CD4-positive, alpha-beta T cell (primary cell): ENCODE data around the gene NFKBIA. TPM values are rescaled to one million over a fixed set of nuclear protein-coding genes. Genes with fewer than 3 reads are reported as not detected.
"Not testable (repeated sequence)": the region's sequence is repeated elsewhere in the genome, so short reads cannot be mapped to it uniquely, and the experiment has no call there.

ENCODE experiments used
- ATAC-seq: fragments of 200-7000 bp; cut with Tn5 transposase; one replicate; pipeline ENCODE4 v1.10.0; 2022; ENCODE audit warnings: mild to moderate bottlenecking; ENCODE audit not compliant: poor library complexity
- CTCF ChIA-PET: fragments of 350-600 bp; sonication (Branson Sonifier 250); formaldehyde crosslinking; loops from one replicate; lab custom pipeline; 2021; ENCODE audit warnings: antibody characterized with exemption, inconsistent platforms; lab: Charles Lee
- POLR2A ChIA-PET: fragments of 350-600 bp; sonication (Branson Sonifier 250); formaldehyde crosslinking; loops from one replicate; lab custom pipeline; 2021; ENCODE audit warnings: antibody characterized with exemption, inconsistent platforms; lab: Charles Lee
- DNase-seq, 14 experiments: peaks; one replicate each; pipeline ENCODE4 v3.0.0-alpha.2; 2013 to 2020; ENCODE audit warnings: mixed read lengths in 2 of 14
- H3K27ac ChIP-seq, 2 donors: one replicate each; pipeline versions ENCODE4 v1.5.1 to v1.7.0; 2013; ENCODE audit warnings: low read length in 2 of 2, low read depth in 1 of 2, mild to moderate bottlenecking in 1 of 2
- H3K27me3 ChIP-seq, 2 experiments: 1 replicate in 1 of 2; 2 replicates in 1 of 2; pipeline versions ENCODE4 v1.6.1 to v1.7.0; 2013; ENCODE audit warnings: low read length in 2 of 2, control low read depth in 1 of 2, mild to moderate bottlenecking in 1 of 2, moderate library complexity in 1 of 2; ENCODE audit not compliant: insufficient read depth in 2 of 2, control insufficient read depth in 1 of 2
- H3K36me3 ChIP-seq: one replicate; pipeline ENCODE4 v1.6.1; 2013; ENCODE audit warnings: low read length, control low read depth; ENCODE audit not compliant: insufficient read depth
- H3K4me1 ChIP-seq: one replicate; pipeline ENCODE4 v1.6.1; 2013; ENCODE audit warnings: low read length, control low read depth; ENCODE audit not compliant: insufficient read depth
- H3K4me3 ChIP-seq: one replicate; pipeline ENCODE4 v1.5.1; 2013; ENCODE audit warnings: mild to moderate bottlenecking, low read length, moderate library complexity
- H3K9me3 ChIP-seq, 2 experiments: 1 replicate in 1 of 2; 2 replicates in 1 of 2; pipeline versions ENCODE4 v1.6.1 to v1.7.0; 2013; ENCODE audit warnings: low read length in 2 of 2, mild to moderate bottlenecking in 2 of 2, control low read depth in 1 of 2, moderate library complexity in 1 of 2; ENCODE audit not compliant: control insufficient read depth in 1 of 2, insufficient read depth in 1 of 2
- H3K27ac Mint-ChIP-seq: one replicate; pipeline ENCODE4 v1.8.0; 2020; ENCODE audit warnings: mixed read lengths
- H3K27me3 Mint-ChIP-seq: one replicate; pipeline ENCODE4 v1.8.0; 2021; ENCODE audit warnings: mixed read lengths
- H3K36me3 Mint-ChIP-seq: one replicate; pipeline ENCODE4 v1.8.0; 2021; ENCODE audit warnings: low read depth, mixed read lengths
- H3K4me1 Mint-ChIP-seq: one replicate; pipeline ENCODE4 v1.8.0; 2021; ENCODE audit warnings: low read depth, mixed read lengths
- H3K4me3 Mint-ChIP-seq: one replicate; pipeline ENCODE4 v1.8.0; 2020; ENCODE audit warnings: mild to moderate bottlenecking, mixed read lengths
- H3K9me3 Mint-ChIP-seq: one replicate; pipeline ENCODE4 v1.8.0; 2020; ENCODE audit warnings: mixed read lengths
- CTCF ChIP-seq: fragments of 200-600 bp; IDR thresholded peaks from one replicate; pipeline ENCODE4 v1.8.0; 2022; ENCODE audit warnings: antibody characterized with exemption, mild to moderate bottlenecking
- intact Hi-C, 2 experiments: fragments of 100-400 bp; cut with DNase I in 1 of 2; cut with micrococcal nuclease in 1 of 2; formaldehyde crosslinking; loops; one replicate each; pipeline versions ENCODE4 v1.15.1 to v1.9.0; 2023 to 2025; cut with DNase I, micrococcal nuclease
- total RNA-seq, 174 experiments: library from RNA in 2 of 174; stranded (reverse) in 2 of 174; gene quantifications; one replicate each; pipeline ENCODE4 v1.2.3 and lab custom pipeline; 2021 to 2026

NFKBIA gene
- total RNA-seq, 2 experiments from 2014 or later: 977 to 1,030 TPM

GRCh38 chr14:35441160-35441559 lies 36.6 kb upstream of the NFKBIA start:
- TF ChIP-seq CTCF: no peak
- H3K27me3 ChIP-seq: peaks cover 0 to 4% of the 10 kb centered on the region in 2 experiments
- CTCF ChIA-PET: no interaction called here
- no peaks in the 10 kb centered on the region for H3K36me3 Mint-ChIP-seq
- no peak overlapping the region for H3K27ac Mint-ChIP-seq
- no peaks in the 10 kb centered on the region for H3K4me1 ChIP-seq
- H3K4me3 Mint-ChIP-seq: no peak overlapping the region
- H3K27me3 Mint-ChIP-seq: no peaks in the 10 kb centered on the region
- intact Hi-C loops: no loop called here
- no peak overlapping the region for H3K4me3 ChIP-seq
- H3K9me3 ChIP-seq: no peaks in the 10 kb centered on the region
- no peaks in the 10 kb centered on the region for H3K9me3 Mint-ChIP-seq
- no peak for DNase-seq
- POLR2A ChIA-PET: no interaction called here
- ATAC-seq: no peak
- H3K27ac ChIP-seq: no peak overlapping the region
- no peaks in the 10 kb centered on the region for H3K4me1 Mint-ChIP-seq
- H3K36me3 ChIP-seq: no peaks in the 10 kb centered on the region

DNA sequence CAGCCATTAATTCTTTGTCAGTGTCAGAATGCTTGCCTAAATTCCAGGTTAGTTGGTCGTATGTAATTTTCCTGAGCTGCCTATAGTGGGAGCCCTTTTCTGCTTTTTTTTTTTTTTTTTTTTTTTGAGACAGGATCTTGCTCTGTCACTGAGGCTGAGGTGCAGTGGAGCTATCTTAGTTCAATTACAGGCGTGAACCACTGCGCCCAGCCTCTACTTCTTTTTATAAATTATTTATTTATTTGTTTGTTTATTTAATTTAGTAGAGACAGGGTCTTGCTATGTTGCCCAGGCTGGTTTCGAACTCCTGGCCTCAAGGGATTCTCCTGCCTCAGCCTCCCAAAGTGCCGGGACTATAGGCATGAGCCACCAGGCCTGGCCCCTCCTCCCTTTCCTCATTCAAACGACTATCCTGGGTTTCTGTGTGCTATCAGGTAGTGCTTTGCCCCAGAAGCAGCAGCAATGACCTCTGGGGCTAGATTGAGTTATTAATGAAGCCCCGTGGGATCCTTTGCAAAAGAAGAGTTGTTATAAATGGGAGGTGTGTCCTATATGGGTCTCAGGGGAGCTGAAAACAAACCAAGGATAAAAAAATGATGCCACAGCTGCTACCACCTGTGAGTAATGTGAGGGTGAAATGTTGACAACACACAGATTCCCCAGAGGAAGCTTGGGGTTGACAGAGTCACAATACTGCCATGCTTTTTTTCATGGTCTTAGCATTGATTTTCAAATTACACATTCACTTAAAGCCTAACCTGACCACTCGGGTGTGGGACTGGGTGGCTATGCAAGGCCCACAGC lies 34.6 kb upstream of the NFKBIA start:
- no peaks in the 10 kb centered on the region for H3K9me3 Mint-ChIP-seq
- ATAC-seq (no peak), DNase-seq (peak in 1 of 14 experiments; percentile 21)
- Histone ChIP-seq H3K36me3 (no peaks in the 10 kb centered on the region), H3K4me3 (no peak overlapping the region), H3K27me3 (peaks cover 0 to 4% of the 10 kb centered on the region in 2 experiments), H3K4me1 (no peaks in the 10 kb centered on the region), H3K9me3 (no peaks in the 10 kb centered on the region), H3K27ac (no peak overlapping the region)
- no peak overlapping the region for H3K27ac Mint-ChIP-seq
- CTCF ChIA-PET: interaction anchor here (0.6 kb wide), 4 partner anchors 124 to 368 kb away, joined by 3 read pairs; no protein-coding TSS in a partner anchor
- H3K27me3 Mint-ChIP-seq: no peaks in the 10 kb centered on the region
- POLR2A ChIA-PET: interaction anchor here (1.3 kb wide), 1 partner anchor 23 kb away, joined by 4 read pairs; no protein-coding TSS in a partner anchor
- no peaks in the 10 kb centered on the region for H3K36me3 Mint-ChIP-seq
- TF ChIP-seq CTCF: peak; percentile 54
- H3K4me3 Mint-ChIP-seq: no peak overlapping the region
- H3K4me1 Mint-ChIP-seq: no peaks in the 10 kb centered on the region
- intact Hi-C loops: no loop called here

GRCh38 chr14:35438492-35438891 lies 33.9 kb upstream of the NFKBIA start:
- H3K36me3 Mint-ChIP-seq, H3K36me3 ChIP-seq, H3K4me3 ChIP-seq, H3K4me1 ChIP-seq, H3K27ac Mint-ChIP-seq, H3K27me3 Mint-ChIP-seq, H3K27me3 ChIP-seq, intact Hi-C loops, H3K9me3 ChIP-seq, H3K27ac ChIP-seq, ATAC-seq, H3K9me3 Mint-ChIP-seq, H3K4me1 Mint-ChIP-seq, H3K4me3 Mint-ChIP-seq, DNase-seq: not testable (repeated sequence)
- POLR2A ChIA-PET: interaction anchor here (1.3 kb wide), 1 partner anchor 23 kb away, joined by 4 read pairs; no protein-coding TSS in a partner anchor
- CTCF ChIA-PET: interaction anchor here (0.6 kb wide), 2 partner anchors 124 to 249 kb away, joined by 3 read pairs; no protein-coding TSS in a partner anchor
